Measurements from ENCODE around the gene C2orf78. TPM values are rescaled to one million over a fixed set of nuclear protein-coding genes. Genes with fewer than 3 reads are reported as not detected.
A peak's percentile ranks its signal among the peaks of the same experiment; 100 is the strongest.

Gene C2orf78
- total and polyA plus RNA-seq, 4 experiments from 2014 or later, result not detected

DNA sequence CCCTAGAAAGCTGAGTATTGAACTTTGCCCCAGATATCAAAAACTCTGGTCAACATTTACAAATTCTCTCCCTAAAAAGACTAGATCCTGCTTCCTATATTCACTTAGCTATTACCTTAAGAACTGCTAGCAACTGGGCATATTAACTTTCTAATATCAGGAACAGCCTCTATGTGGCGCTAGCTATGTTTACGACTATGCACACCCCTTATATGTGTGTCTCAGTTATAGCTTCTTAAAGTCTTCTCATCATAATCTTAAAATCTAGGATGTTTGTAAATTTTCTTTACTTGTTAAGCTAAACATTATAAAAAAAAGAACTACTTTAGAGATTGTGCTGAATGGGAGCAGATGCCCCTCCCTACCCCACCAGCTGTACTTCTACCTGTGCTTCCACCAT lies 43.0 kb downstream of the C2orf78 start:
- H3K36me3 ChIP-seq (ENCODE audit: insufficient read depth, low read length), result no peaks in the 10 kb centered on the region
- H3K9me3 ChIP-seq (ENCODE audit: control insufficient read depth in 1 of 2, low read length in 2 of 2), result no peaks in the 10 kb centered on the region
- H3K4me1 Mint-ChIP-seq, result peaks cover 28 to 43% (median 34%) of the 10 kb centered on the region in 4 donors
- ChIA-PET POLR2A (ENCODE audit: partially characterized antibody) (interaction anchor here (0.7 to 2.8 kb wide), 2 partner anchors 206 to 351 kb away, joined by 3 to 27 read pairs; partner anchors contain the start of gene MOB1A), CTCF (ENCODE audit: partially characterized antibody) (interaction anchor here (0.6 to 9.0 kb wide), 18 partner anchors 11 to 760 kb away, joined by 3 to 114 read pairs (median 5); partner anchors contain the start of genes BOLA3, CCDC142, MOB1A and MTHFD2)
- no peak overlapping the region for H3K27ac ChIP-seq (ENCODE audit: low read depth, low read length)
- H3K4me1 ChIP-seq (ENCODE audit: insufficient read depth, low read length), result peaks cover 37% of the 10 kb centered on the region
- no peaks in the 10 kb centered on the region for H3K9me3 Mint-ChIP-seq
- H3K27me3 Mint-ChIP-seq, result no peaks in the 10 kb centered on the region
- H3K4me3 ChIP-seq (ENCODE audit: low read length in 2 of 2), result no peak overlapping the region
- H3K27ac Mint-ChIP-seq, result peak overlapping the region in 2 of 7 donors; percentile 41 to 70
- H3K27me3 ChIP-seq (ENCODE audit: insufficient read depth, low read length), result no peaks in the 10 kb centered on the region
- DNase-seq, result no peak
- H3K36me3 Mint-ChIP-seq, result peaks cover 0 to 15% of the 10 kb centered on the region in 2 donors
- peak overlapping the region in 4 of 8 donors; percentile 63 to 97 (median 82) for H3K4me3 Mint-ChIP-seq
- intact Hi-C loops (cut with micrococcal nuclease), result loop anchor here (1.0 to 10.0 kb wide), 3 partner anchors 160 to 428 kb away; partner anchors contain the start of gene BOLA3

GRCh38 chr2:73827660-73828388 lies 43.8 kb downstream of the C2orf78 start:
- Mint-ChIP-seq H3K36me3 (peaks cover 7 to 21% of the 10 kb centered on the region in 2 donors), H3K4me1 (peaks cover 34 to 48% (median 38%) of the 10 kb centered on the region in 4 donors), H3K4me3 (peak overlapping the region; percentile 66 to 97 (median 94)), H3K27ac (peak overlapping the region; percentile 41 to 100 (median 83)), H3K9me3 (peaks cover 0 to 3% (median 0%) of the 10 kb centered on the region in 8 donors), H3K27me3 (no peaks in the 10 kb centered on the region)
- Histone ChIP-seq H3K36me3 (ENCODE audit: insufficient read depth, low read length) (no peaks in the 10 kb centered on the region), H3K4me3 (ENCODE audit: low read length in 2 of 2) (peak overlapping the region; percentile 64 to 81), H3K27me3 (ENCODE audit: insufficient read depth, low read length) (no peaks in the 10 kb centered on the region), H3K27ac (ENCODE audit: low read depth, low read length) (peak overlapping the region; percentile 92), H3K9me3 (ENCODE audit: control insufficient read depth in 1 of 2, low read length in 2 of 2) (no peaks in the 10 kb centered on the region), H3K4me1 (ENCODE audit: insufficient read depth, low read length) (peaks cover 43% of the 10 kb centered on the region)
- no peak for DNase-seq
- ChIA-PET POLR2A (ENCODE audit: partially characterized antibody) (interaction anchor here (0.7 to 2.8 kb wide), 17 partner anchors 9 to 703 kb away, joined by 3 to 27 read pairs (median 4); partner anchors contain the start of genes BOLA3, CCDC142, MOB1A and MTHFD2), CTCF (ENCODE audit: partially characterized antibody) (interaction anchor here (0.6 to 9.0 kb wide), 25 partner anchors 10 to 759 kb away, joined by 3 to 114 read pairs (median 5); partner anchors contain the start of genes BOLA3, CCDC142, MOB1A and MTHFD2)
- intact Hi-C loops (cut with micrococcal nuclease), result loop anchor here (1.0 to 10.0 kb wide), 6 partner anchors 98 to 626 kb away; partner anchors contain the start of genes BOLA3 and DGUOK

DNA sequence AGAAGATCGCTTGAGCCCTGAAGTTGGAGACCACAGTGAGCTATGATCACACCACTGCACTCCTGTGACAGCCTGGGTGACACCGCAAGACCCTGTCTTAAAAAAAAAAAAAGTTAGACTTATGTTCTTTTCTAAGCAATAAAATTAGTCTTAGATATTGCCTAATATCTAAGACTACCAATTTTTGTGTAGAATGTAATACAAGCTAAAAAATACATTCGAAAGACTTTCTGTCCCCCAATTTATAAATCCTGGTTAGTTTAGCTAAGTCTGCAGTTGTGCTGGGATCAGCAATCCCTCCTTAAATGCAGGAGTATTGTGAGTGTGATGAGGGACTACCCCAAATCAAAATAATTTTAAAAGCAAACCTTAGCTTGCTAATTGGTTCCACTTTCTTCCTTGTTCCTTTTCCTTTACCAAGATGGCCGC lies 44.4 kb downstream of the C2orf78 start:
- Mint-ChIP-seq H3K36me3 (peaks cover 10 to 23% of the 10 kb centered on the region in 2 donors), H3K27ac (peak overlapping the region; percentile 94 to 100 (median 98)), H3K4me1 (peaks cover 34 to 50% (median 39%) of the 10 kb centered on the region in 4 donors), H3K27me3 (no peaks in the 10 kb centered on the region), H3K4me3 (peak overlapping the region; percentile 91 to 99 (median 96)), H3K9me3 (peaks cover 0 to 3% (median 0%) of the 10 kb centered on the region in 8 donors)
- Histone ChIP-seq H3K4me3 (ENCODE audit: low read length in 2 of 2) (peak overlapping the region; percentile 64 to 81), H3K9me3 (ENCODE audit: control insufficient read depth in 1 of 2, low read length in 2 of 2) (no peaks in the 10 kb centered on the region), H3K36me3 (ENCODE audit: insufficient read depth, low read length) (no peaks in the 10 kb centered on the region), H3K27ac (ENCODE audit: low read depth, low read length) (peak overlapping the region; percentile 92), H3K4me1 (ENCODE audit: insufficient read depth, low read length) (peaks cover 45% of the 10 kb centered on the region), H3K27me3 (ENCODE audit: insufficient read depth, low read length) (no peaks in the 10 kb centered on the region)
- no peak for DNase-seq
- ChIA-PET CTCF (ENCODE audit: partially characterized antibody) (interaction anchor here (0.6 to 9.0 kb wide), 13 partner anchors 10 to 654 kb away, joined by 3 to 114 read pairs (median 5); partner anchors contain the start of genes BOLA3, CCDC142, MOB1A and MTHFD2), POLR2A (ENCODE audit: partially characterized antibody) (interaction anchor here (0.7 to 2.8 kb wide), 20 partner anchors 8 to 702 kb away, joined by 3 to 27 read pairs (median 4); partner anchors contain the start of genes BOLA3, CCDC142, INO80B and MOB1A)
- intact Hi-C loops (cut with micrococcal nuclease), result loop anchor here (1.0 to 10.0 kb wide), 5 partner anchors 98 to 626 kb away; partner anchors contain the start of genes BOLA3 and DGUOK

GRCh38 chr2:73828818-73829570 lies 45.0 kb downstream of the C2orf78 start, which contains the start of gene STAMBP:
TSS of gene STAMBP (plus strand) at chr2:73828961. CDS start at chr2:73830857, 1,896 bp downstream.
- Mint-ChIP-seq H3K4me3 (peak within 1 kb of the TSS; percentile 91 to 99 (median 96)), H3K36me3 (peaks cover 14 to 27% of the 10 kb centered on the region in 2 donors), H3K27ac (peak within 1 kb of the TSS; percentile 94 to 100 (median 98)), H3K9me3 (peaks cover 0 to 3% (median 0%) of the 10 kb centered on the region in 8 donors), H3K27me3 (no peaks in the 10 kb centered on the region), H3K4me1 (peaks cover 34 to 49% (median 40%) of the 10 kb centered on the region in 4 donors)
- H3K27me3 ChIP-seq (ENCODE audit: insufficient read depth, low read length), result no peaks in the 10 kb centered on the region
- POLR2A ChIA-PET (ENCODE audit: partially characterized antibody), result interaction anchor here (0.7 to 2.8 kb wide), 20 partner anchors 8 to 701 kb away, joined by 3 to 27 read pairs (median 4); partner anchors contain the start of genes BOLA3, CCDC142, INO80B and MOB1A
- peak; percentile 87 to 95 (median 91) for DNase-seq
- peak within 1 kb of the TSS; percentile 64 to 81 for H3K4me3 ChIP-seq (ENCODE audit: low read length in 2 of 2)
- CTCF ChIA-PET (ENCODE audit: partially characterized antibody), result interaction anchor here (0.6 to 9.0 kb wide), 13 partner anchors 10 to 653 kb away, joined by 3 to 114 read pairs (median 5); partner anchors contain the start of genes BOLA3, CCDC142, MOB1A and MTHFD2
- intact Hi-C loops (cut with micrococcal nuclease), result loop anchor here (1.0 to 10.0 kb wide), 5 partner anchors 97 to 625 kb away; partner anchors contain the start of genes BOLA3 and DGUOK
- H3K4me1 ChIP-seq (ENCODE audit: insufficient read depth, low read length), result peaks cover 45% of the 10 kb centered on the region
- H3K9me3 ChIP-seq (ENCODE audit: control insufficient read depth in 1 of 2, low read length in 2 of 2), result no peaks in the 10 kb centered on the region
- peak within 1 kb of the TSS; percentile 92 for H3K27ac ChIP-seq (ENCODE audit: low read depth, low read length)
- peaks cover 3% of the 10 kb centered on the region for H3K36me3 ChIP-seq (ENCODE audit: insufficient read depth, low read length)

DNA sequence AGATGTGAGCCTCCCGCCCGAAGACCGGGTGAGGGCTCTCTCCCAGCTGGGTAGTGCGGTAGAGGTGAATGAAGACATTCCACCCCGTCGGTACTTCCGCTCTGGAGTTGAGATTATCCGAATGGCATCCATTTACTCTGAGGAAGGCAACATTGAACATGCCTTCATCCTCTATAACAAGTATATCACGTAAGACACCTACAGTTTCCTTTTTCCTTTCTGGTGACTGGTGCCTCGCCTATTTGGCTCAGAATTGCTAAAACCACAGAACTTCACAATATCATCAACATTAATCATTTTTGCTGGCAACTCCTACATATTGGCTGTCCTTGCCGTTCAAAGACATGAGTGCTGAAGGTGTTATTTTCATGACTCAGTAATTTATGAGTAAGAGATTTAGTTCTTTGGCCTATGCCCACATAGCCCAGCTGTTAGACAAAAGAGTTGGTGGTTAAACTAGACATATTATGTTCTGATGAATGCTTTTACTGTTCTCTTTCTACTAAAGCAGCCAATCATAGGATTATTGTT lies 47.0 kb downstream of the C2orf78 start:
- DNase-seq, result peak in 2 of 5 donors; percentile 6 to 61
- H3K27ac ChIP-seq (ENCODE audit: low read depth, low read length), result peak overlapping the region; percentile 92
- ChIA-PET CTCF (ENCODE audit: partially characterized antibody) (no interaction called here), POLR2A (ENCODE audit: partially characterized antibody) (no interaction called here)
- peaks cover 45% of the 10 kb centered on the region for H3K4me1 ChIP-seq (ENCODE audit: insufficient read depth, low read length)
- no peaks in the 10 kb centered on the region for H3K27me3 ChIP-seq (ENCODE audit: insufficient read depth, low read length)
- Mint-ChIP-seq H3K4me1 (peaks cover 38 to 55% (median 41%) of the 10 kb centered on the region in 4 donors), H3K4me3 (peak overlapping the region; percentile 36 to 97 (median 59)), H3K27me3 (no peaks in the 10 kb centered on the region), H3K36me3 (peaks cover 27 to 38% of the 10 kb centered on the region in 2 donors), H3K27ac (peak overlapping the region; percentile 88 to 100 (median 97)), H3K9me3 (peaks cover 0 to 3% (median 0%) of the 10 kb centered on the region in 8 donors)
- H3K36me3 ChIP-seq (ENCODE audit: insufficient read depth, low read length), result peaks cover 3% of the 10 kb centered on the region
- intact Hi-C loops (cut with micrococcal nuclease), result no loop called here
- H3K9me3 ChIP-seq (ENCODE audit: control insufficient read depth in 1 of 2, low read length in 2 of 2), result no peaks in the 10 kb centered on the region
- H3K4me3 ChIP-seq (ENCODE audit: low read length in 2 of 2), result no peak overlapping the region

GRCh38 chr2:73832930-73833329 lies 48.9 kb downstream of the C2orf78 start:
- H3K4me1 Mint-ChIP-seq, result peaks cover 36 to 53% (median 38%) of the 10 kb centered on the region in 4 donors

More at GRCh38 chr2:73832930-73833329, 48.9 kb downstream of the C2orf78 start:
- H3K27ac Mint-ChIP-seq, result peak overlapping the region in 4 of 7 donors; percentile 1 to 58 (median 34)
- peaks cover 28 to 44% of the 10 kb centered on the region in 2 donors for H3K36me3 Mint-ChIP-seq
- intact Hi-C loops (cut with micrococcal nuclease), result no loop called here
- H3K27me3 ChIP-seq (ENCODE audit: insufficient read depth, low read length), result no peaks in the 10 kb centered on the region
- peaks cover 37% of the 10 kb centered on the region for H3K4me1 ChIP-seq (ENCODE audit: insufficient read depth, low read length)
- H3K9me3 Mint-ChIP-seq, result peaks cover 0 to 3% (median 0%) of the 10 kb centered on the region in 8 donors
- no peak for DNase-seq
- H3K4me3 ChIP-seq (ENCODE audit: low read length in 2 of 2), result no peak overlapping the region
- no peak overlapping the region for H3K4me3 Mint-ChIP-seq
- ChIA-PET POLR2A (ENCODE audit: partially characterized antibody) (no interaction called here), CTCF (ENCODE audit: partially characterized antibody) (interaction anchor here (0.6 to 1.3 kb wide), 3 partner anchors 9 to 559 kb away, joined by 3 to 4 read pairs (median 3); no protein-coding TSS in a partner anchor)
- H3K27ac ChIP-seq (ENCODE audit: low read depth, low read length), result no peak overlapping the region
- no peaks in the 10 kb centered on the region for H3K27me3 Mint-ChIP-seq
- H3K9me3 ChIP-seq (ENCODE audit: control insufficient read depth in 1 of 2, low read length in 2 of 2), result no peaks in the 10 kb centered on the region
- peaks cover 3% of the 10 kb centered on the region for H3K36me3 ChIP-seq (ENCODE audit: insufficient read depth, low read length)
